Head of caudate nucleus (tissue), 42 donors: Measurements from ENCODE around the gene HPSE.
"Not testable (repeated sequence)": the region's sequence is repeated elsewhere in the genome, so short reads cannot be mapped to it uniquely, and the experiment has no call there.

Source experiments
- DNase-seq, 42 donors: peaks; one replicate each; pipeline versions ENCODE4 v3.0.0 to v3.0.0-alpha.2; 2020 to 2021; ENCODE audit warnings: mixed read lengths in 7 of 42
- intact Hi-C: fragments of 100-400 bp; cut with DNase I; formaldehyde crosslinking; loops from one replicate; pipeline ENCODE4 v1.15.0; 2022

Gene HPSE

DNA sequence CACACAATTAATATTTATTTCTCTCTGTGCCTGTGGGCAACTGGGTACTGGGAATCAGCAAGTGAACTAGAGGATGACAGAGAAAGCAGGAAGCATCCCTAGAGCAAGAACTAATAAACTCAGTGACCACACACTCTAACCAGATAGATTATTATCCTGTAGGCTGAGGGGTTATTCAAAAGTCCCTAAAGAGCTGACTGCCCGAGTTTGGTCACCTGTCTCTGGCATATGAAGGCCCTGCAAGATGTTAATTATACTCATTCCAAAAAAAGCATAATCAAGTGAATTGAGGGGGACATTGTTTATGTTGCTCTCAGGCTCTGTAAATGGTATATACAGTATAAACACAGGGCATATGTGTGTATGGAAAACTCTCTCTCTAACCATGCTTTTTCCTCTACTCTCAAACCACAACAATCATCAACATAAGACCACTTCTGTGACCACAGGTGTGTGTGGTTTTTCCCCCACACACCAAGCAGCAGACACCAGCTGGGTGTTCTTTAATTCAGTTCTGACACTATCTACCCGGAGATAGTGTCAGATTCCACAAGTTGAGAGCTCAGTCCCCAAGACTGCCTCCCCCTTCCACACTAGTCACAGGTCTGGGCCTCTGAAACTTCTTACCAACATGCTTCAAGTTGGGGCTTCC lies 6.2 kb upstream of the HPSE start:
- DNase-seq, result no peak
- intact Hi-C loops, result no loop called here

DNA sequence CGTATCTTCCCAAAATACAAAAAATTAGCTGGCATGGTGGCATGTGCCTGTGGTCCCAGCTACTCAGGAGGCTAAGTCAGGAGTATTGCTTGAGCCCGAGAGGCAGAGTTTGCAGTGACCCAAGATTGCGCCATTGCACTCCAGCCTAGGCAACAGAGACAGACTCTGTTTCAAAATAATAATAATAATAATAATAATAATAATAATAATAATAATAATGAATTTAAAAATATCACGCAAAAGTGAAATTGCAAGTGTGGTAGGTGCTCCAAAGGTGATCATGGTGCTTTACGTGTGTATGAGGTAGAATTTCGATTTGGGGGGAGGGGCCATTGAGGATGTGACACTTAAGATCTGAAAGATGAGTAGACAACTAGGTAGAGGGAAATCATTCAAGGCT lies 4.9 kb upstream of the HPSE start:
- intact Hi-C loops, result no loop called here
- DNase-seq, result no peak

DNA sequence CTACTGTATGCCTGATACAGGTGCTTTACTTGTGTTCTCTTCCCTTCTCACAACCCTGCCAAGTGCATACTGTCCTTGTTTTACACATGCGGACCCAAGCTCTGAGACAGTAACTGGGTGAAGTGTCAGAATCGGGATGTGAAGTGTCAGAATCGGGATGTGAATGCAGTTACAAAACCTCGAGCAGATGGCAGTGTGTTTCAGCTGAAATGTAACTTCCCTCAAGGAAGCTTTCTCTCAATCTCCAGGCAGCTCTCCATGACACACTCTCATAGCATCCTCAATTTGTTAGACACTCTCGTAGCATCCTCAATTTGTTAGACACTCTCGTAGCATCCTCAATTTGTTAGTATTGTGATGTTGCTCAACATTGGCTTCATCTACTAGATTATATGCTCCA lies 1.1 kb upstream of the HPSE start:
- intact Hi-C loops, result no loop called here
- DNase-seq, result peak in 13 of 42 donors; percentile 4 to 68 (median 18)

DNA sequence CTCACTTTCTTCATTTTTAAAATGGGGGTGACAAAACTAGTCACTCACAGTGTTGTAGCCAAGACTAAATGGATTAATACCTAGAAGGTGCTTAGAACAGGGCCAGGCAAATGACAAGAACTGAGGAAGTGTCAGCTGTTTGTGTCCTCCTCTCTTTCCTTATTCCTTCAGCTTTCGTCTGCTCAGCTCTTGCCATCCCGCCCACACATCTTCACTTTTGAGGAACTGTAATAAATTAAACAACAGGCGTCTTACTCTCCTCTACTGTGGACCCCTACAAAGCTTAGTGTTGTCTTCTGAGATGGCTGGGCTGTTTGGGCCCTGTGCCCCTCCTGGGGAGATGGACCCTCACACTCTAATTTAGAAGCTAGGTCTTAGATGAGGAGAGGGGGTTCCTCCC lies 2.7 kb downstream of the HPSE start:
- DNase-seq, result no peak
- intact Hi-C loops, result no loop called here

DNA sequence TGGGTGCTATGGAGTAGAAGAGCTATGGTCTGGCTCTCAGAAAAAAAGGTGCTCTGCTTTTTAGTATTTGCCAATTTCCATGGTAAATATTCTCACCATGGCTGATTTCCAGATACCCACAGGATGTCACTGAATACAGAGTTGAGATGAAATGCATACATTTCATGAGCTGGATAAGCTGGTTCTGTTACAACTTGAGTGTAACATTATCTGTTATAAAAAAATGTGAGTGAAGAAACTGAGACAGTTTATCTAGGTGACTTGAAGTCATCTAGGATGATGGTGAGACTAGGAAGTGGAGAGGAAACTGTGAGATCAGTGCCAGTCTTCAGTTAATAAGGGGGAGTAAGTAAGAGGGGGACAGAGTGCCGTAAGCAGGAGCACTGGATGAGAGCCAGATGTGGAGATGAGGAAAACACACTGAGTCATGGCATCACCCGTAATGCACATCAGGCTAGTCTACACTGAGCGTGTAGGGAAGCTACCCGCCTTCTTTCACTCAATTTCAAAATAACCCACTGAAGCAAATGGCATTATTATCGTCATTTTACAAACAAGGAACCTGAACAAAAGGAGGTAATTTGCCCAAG lies 5.0 kb downstream of the HPSE start:
- no peak for DNase-seq
- intact Hi-C loops, result no loop called here

DNA sequence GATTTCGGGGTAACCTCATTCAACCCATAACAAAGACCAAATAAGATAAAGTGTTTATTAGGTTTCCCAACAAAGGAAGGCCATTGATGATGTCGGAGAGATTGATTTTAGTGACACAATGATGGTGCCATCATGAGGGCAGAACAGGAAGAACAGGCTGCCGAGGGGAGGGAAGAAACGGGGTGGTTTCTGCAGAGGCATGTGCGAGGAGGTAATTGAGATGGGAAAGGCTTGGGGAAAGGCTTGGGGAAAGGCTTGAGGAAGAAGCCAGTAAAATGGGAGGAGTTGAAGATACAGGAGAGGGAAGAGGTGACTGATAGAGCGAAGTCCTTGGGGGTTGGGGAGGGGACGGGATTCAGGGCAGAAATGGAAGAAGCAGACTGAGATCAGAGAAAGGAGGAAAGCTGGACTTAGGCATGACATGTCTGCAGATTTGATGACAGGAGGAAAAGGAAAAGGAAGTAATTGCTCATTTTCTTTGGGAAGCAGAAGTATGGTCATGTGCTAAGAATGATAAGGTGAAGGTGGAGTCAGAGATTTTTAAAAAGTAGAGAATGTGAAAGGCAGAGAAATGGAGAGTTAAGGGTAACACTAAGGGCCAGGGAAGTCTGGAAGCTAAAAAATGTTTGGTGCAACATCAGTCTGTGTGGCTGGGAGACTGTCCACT lies 6.0 kb downstream of the HPSE start:
- intact Hi-C loops, result no loop called here
- DNase-seq, result peak in 1 of 42 donors; percentile 5

DNA sequence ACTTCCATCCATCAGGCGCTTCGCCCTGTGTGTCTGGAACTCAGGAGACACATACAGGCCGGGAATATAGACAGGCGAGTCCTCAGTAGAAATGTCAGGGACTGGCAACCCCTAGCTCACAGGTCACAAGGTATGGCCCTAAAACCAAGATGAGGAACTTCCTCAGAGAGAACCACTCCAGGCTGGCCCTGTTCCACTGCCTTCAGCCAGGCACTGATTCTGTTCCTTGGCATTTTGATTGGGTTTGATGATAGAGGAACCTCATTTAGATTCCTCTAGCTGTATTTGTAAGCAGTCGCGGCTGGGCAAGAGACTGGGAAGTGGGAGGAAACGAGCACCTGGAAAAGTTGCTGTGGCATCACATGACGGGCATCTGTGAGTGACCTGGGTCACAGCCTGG lies 8.1 kb downstream of the HPSE start:
- peak in 7 of 42 donors; percentile 6 to 30 (median 13) for DNase-seq
- intact Hi-C loops, result no loop called here

DNA sequence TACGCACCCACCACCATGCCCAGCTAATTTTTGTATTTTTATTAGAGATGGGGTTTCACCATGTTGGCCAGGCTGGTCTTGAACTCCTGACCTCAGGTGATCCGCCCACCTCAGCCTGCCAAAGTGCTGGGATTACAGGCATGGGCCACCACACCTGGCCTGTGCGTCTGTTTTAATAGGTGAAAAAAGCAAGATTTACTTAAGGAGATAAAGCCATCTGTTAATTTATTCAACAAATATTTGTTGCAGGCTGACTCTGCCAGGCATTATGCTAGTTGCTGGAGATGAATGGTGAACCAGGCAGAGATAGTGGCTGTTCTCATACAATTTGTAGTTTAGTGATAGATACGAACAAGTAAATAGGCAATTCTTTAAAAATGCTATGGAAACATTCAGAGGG lies 9.3 kb downstream of the HPSE start:
- intact Hi-C loops, result not testable (repeated sequence)

DNA sequence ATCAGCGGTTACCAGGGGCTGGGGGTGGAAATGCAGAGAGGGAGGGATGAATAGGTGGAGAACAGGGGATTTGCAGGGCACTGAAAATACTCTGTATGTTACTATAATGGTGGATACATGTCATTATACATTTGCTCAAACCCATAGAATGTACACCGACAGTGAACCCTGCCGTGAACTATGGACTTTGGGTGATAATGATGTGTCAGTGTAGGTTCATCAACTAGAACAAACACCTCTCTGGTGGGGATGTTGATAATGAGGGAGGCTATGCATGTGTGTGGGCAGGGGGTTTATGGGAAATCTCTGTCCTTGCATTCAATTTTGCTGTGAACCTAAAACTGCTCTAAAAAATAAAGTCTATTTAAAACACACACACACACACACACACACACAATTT lies 11.5 kb downstream of the HPSE start:
- DNase-seq, result no peak
- intact Hi-C loops, result no loop called here

More for the DNA sequence above, 9.3 kb downstream of the HPSE start:
- not testable (repeated sequence) for DNase-seq

DNA sequence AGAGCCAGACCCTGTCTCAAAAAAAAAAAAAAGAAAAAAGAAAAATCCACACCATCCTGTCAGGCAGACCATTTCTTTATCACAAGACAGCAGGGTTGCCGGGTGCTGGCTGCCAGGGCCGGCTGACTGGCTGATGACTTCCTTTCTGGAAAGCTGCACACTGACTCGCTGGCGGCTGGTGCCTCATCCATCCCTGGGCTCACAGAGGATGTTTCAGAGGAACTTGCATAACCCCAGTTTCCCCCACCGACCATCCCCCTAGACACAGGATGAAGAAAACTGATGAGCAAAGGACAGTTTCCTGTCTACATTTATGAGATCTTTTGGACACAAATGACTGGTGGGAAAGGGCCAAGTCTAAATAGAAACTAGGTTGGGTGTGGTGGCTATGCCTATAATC lies 14.1 kb downstream of the HPSE start:
- intact Hi-C loops, result no loop called here
- peak in 40 of 42 donors; percentile 7 to 81 (median 46) for DNase-seq

DNA sequence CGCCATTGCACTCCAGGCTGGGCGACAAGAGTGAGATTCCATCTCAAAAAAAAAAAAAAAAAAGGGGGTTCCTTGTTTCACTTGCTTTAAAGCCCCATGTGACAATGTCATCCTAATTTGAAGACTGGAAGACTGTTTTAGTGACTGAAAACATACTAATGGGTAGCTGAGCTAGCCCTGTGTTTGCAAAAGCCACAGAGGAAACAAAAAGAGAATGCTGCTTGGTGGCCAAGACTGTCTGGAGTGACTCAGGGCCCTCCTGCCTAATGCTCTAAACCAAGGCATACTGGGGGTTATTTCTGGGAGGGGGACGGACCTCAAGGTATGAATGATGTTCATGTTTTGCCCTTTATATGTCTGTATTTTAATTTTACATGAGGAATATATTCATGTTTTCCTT lies 16.0 kb downstream of the HPSE start:
- intact Hi-C loops, result no loop called here
- DNase-seq, result no peak

DNA sequence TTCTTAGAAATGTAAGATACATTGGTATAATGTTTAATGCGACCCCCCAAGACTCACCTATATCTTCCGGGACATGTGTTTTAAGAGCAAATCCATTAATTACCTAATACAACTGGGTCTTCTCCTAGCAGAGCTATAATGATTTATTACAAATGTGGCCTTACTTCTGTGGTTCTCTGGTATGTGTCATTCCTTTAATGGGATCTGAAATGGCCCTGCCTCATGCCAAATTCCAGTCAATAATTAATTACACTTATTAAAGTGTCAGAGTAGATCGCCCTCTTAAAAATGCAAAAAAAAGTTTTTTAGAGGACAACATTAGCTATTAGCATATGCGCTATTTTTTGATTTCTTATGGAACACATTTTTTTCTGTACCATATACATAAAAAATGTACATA lies 17.0 kb downstream of the HPSE start:
- intact Hi-C loops, result no loop called here
- DNase-seq, result no peak

DNA sequence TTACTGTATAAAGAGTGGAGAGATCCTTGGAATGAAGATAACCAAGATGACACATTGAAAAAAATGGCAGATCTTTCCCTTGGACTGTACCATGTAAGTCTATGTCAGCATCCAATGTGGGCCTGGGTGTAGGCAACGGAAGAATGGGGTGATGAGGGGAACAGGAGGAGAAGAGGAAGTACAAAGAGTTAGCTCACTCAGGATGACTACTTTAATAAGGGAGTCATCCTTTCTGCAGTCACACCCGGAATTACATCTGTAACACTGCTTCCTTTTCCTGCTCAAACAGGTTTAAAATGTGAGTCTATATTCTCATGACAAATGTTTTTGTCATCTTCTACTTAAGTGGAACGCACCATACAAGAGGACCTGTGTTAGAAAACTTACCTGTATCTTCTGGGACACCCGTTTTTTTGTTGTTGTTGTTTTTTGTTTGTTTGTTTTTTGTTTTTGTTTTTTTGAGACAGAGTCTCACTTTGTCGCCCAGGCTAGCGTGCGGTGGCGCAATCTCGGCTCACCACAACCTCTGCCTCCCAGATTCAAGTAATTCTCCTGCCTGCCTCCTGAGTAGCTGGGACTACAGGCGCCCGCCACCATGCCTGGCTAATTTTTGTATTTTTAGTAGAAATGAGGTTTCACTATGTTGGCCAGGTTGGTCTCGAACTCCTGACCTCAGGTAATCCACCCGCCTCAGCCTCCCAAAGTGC lies 18.0 kb downstream of the HPSE start:
- intact Hi-C loops, result no loop called here
- DNase-seq, result no peak

DNA sequence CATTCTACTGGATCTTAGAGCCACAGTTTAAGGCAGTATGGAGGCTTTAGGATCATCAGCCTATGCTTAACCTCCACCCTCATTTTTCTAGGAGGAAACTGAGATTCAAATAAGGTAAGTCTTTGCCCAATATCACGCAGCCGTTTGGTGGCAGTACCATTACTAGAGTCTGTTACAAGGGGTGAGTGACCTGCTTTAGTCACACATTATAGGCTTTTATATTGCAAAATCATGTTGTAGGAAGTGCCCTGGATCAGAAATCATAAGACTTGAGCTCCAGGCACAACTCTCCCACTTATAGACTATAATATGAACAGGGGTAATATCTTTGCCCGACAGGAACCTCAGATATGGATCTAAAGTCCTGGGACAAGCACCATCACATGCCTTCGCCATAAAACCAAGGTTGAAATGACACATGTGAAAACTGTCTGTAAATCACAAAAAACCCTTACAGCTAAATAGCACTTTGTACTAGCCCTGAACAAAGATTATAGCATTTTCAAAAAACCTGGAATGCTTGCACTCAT lies 19.2 kb downstream of the HPSE start:
- no peak for DNase-seq
- intact Hi-C loops, result no loop called here

DNA sequence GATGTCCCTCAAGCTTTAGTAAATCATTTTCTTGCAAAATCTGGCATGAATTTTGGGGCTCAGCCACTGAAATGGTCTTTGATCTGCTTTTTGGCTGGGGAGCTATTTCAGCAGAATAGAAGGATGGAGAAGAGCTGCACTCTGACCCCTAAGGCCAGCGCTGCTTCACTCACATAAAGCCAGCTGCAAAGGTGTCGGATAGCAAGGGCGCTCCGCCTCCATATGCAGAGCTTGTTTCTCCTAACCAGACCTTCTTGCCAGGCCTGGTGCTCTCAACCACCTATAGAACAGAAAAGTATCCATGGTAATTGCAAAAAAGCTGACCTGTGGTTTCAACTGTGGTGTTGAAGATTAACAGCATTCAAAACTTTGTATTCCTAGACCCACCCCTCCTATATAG lies 26.0 kb downstream of the HPSE start:
- intact Hi-C loops, result no loop called here
- no peak for DNase-seq

DNA sequence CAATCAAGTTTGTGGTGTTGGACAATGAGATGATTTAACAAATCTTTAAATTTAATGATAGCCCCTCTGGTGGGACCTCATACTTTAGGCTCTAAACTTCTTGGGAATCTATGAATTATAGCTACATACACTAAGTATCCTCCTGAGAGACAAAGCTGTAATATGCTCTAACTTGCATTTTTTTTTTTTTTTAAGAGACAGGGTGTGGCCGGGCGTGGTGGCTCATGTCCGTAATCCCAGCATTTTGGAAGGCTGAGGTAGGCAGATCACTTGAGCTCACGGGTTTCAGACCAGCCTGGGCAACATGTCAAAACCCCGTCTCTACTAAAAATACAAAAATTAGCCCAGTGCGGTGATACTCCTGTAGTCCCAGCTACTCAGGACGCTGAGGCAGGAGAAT lies 26.7 kb downstream of the HPSE start:
- no peak for DNase-seq
- intact Hi-C loops, result no loop called here

DNA sequence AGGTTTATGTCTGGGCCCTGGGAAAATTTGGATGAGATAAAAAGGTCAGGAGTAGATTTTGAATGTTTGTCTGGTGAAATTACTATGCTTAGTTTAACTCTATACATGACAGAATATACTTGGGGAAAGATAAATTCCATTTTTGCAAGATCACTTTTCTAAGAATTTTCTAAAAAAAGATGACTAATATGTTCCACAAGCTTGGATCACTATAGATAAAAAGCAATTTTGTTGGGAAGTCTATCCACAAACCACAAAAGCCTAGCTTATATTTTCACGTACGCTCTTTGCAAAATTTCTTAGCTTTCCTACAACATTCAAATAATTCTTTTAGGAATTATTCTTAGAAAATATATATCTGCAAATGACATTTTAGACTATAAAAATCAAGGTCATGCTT lies 29.5 kb downstream of the HPSE start:
- DNase-seq, result no peak
- intact Hi-C loops, result no loop called here

DNA sequence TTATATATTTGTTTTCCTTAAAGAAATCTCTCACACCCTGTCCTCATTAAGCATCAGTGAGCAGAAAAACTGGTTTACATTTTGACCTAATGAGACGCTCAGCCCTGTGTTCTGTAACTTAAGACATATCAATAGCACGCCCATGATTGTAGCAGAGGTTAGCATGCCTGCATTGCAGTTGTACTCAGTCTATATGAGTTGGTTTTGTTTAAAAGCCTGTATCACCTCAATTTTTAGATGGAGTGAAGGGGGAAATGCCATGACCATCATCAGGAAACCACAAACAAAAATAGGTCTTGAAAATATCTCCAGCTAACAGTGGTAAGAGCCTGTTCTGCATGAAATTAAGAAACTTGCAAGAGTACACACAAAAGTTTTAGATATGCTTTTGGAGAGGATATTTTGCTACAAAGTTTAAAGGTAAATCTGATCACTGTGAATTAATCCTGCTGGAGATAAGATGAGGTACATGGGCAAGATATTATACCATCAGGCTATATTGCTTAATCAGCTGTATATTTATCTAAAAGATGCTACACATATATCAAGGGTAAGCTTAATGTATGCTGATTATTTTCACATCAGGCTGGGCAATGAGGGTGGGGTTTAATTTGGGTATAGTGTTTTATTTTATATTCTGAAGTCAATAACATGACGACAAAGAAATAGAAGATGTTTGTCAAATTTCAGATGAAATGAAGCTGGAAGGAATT lies 36.9 kb downstream of the HPSE start:
- intact Hi-C loops, result no loop called here
- DNase-seq, result no peak

DNA sequence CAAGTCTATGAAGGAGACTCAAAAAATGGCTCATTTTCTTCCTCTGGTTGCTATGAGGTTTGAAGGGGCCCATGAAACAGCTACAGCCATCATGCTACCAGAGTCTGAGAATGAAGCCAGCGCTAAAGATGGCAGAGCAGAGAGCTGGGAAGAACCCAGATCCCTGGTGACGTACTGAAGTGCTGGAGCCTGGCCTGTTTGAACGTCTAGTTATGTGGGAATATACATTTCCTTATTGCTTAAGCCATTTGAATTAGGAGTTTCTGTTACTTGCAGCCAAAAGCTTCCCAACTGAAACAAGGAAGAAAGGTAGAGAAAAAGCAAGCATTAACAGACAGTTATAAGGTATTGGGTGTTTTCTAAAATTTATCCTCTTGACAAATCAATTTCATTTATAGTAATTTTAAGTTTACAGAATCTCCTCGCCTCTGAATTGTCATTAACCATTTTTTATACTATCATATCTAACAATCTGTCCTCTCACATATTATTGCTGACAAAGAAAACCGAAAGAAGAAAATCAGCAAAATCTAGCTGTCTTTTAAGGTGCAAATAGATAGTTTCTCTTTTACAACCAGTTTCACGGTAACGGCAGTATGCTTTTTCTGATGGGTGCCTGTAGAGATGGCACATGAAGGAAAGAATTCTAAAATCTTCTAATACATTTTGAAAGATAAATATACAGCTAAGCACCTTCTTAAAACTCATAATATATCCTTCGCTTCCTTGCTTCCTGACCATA lies 41.2 kb downstream of the HPSE start:
- no peak for DNase-seq
- intact Hi-C loops, result no loop called here
